UCSD-AML1 (cell line): Measurements from ENCODE around the gene TUBGCP6.
"Not testable (repeated sequence)": the region's sequence is repeated elsewhere in the genome, so short reads cannot be mapped to it uniquely, and the experiment has no call there.

Source experiments
- DNase-seq: peaks from one replicate; lab custom pipeline; 2025; ENCODE audit not compliant: unreplicated experiment; lab: John Stamatoyannopoulos, UW

Gene TUBGCP6

DNA sequence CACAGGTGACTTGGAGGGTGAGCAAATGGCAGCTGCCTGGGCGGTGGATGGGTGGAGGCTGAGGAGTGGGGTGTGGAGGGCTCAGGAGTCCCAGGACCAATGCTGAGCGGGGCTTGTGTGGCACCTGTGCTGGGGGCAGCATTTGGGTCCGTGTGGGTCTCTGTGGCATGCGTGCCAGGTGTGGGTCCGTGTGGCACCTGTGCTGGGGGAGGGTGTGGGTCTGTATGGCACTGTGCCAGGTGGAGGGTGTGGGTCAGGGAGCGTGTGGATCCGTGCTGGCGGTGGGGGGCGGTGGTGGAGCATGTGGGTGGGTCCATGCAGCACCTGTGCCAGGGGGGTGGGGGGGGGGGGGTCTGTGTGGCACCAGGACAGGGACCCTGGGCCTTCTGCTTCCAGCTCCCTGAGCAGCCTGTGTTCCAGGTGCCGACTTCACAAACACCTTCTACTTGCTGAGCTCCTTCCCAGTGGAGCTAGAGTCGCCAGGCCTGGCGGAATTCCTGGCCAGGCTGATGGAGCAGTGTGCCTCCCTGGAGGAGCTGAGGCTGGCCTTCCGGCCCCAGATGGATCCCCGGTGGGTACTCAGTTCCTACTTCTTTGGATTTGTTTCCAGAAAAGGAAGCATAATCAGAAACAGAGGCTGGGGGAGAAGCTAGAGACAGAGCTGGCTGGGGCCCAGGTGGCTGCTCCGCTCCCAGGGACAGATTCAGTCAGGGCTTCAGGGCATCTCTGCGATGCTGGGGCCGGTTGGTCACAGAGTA, 29.3 kb downstream of the TUBGCP6 start:
- no peak for DNase-seq

DNA sequence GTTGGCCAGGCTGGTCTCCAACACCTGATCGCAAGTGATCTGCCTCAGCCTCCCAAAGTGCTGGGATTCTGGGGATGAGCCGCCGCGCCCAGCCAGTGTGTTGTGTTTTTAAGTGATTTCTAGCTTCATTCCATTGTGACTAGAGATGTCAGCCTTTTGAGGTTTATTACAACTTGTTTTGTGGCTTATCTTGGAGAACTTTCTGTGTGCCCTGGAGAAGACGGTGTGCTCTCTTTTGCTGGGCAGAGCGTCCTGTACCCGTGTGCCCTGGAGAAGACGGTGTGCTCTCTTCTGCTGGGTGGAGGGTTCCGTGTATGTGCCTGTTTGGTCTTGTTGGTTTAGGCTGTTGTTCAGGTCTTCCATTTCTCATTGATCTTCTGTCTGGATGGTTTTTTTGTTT, 31.6 kb downstream of the TUBGCP6 start:
- DNase-seq = no peak

DNA sequence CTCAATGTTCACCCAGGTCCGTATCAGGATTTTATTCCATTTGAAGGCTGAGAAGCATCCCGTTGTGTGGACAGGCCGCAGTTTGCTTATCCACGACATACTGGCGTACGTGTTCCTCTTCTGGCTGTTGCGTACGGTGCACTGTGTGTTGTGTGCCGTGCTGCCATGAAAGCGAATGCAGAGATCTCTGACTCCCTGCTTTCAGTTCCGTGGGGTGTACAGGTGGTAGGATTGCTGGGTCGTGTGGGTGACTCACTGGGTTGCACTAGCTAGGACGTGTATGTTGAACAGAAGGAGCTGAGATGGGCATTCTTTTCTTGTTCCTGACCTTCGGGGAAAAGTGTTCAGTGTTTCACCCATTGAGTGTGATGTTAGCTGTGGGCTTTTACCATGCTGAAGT, 33.7 kb downstream of the TUBGCP6 start:
- DNase-seq = no peak

DNA sequence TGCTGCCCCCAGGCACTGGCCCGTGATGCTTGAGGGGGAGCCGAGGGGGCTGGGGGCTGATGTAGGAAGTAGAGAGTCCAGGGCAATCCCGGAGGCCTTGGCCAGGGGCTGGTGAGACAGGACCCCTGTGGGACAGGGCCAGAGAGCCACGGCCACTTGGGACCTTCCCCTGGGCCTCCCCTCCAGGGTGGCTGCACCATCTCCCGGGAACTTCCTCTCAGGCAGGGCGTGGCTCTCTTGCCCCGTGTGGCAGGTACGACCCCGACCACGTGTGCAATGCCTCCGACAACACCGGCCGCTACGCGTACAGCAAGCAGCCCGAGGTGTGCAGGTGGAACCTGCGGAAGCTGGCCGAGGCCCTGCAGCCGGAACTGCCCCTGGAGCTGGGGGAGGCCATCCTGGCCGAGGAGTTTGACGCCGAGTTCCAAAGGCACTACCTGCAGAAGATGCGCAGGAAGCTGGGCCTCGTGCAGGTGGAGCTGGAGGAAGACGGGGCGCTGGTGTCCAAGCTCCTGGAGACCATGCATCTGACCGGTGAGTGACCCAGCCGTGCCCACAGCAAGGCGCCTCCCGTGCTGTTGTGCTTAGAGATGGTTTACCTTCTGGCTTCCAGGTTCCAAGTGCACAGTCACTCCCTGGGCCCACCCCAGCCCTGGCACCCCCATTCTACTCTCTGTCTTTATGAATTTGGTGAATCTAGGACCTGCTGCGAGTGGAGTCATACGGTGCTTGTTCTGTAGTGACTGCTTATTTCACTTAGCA, 34.3 kb downstream of the TUBGCP6 start:
- no peak for DNase-seq

DNA sequence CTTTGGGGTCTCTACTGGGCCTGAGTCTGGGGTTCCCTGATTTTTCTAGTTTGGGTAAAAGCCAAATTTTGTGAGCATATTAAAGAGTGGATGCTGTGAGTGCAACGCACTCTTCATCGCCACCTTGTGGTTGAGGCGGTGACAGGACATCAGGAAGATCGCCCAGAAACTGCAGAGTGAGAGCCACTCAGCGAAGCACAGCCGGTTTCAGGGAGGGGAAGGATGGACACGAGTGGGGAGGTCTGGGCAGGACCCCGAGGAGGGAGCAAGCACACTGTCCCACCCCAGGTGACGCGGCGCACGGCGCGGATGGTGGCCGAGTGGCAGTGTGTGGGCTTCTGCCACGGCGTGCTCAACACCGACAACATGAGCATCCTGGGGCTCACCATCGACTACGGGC, 34.9 kb downstream of the TUBGCP6 start:
- DNase-seq = peak; percentile 51

DNA sequence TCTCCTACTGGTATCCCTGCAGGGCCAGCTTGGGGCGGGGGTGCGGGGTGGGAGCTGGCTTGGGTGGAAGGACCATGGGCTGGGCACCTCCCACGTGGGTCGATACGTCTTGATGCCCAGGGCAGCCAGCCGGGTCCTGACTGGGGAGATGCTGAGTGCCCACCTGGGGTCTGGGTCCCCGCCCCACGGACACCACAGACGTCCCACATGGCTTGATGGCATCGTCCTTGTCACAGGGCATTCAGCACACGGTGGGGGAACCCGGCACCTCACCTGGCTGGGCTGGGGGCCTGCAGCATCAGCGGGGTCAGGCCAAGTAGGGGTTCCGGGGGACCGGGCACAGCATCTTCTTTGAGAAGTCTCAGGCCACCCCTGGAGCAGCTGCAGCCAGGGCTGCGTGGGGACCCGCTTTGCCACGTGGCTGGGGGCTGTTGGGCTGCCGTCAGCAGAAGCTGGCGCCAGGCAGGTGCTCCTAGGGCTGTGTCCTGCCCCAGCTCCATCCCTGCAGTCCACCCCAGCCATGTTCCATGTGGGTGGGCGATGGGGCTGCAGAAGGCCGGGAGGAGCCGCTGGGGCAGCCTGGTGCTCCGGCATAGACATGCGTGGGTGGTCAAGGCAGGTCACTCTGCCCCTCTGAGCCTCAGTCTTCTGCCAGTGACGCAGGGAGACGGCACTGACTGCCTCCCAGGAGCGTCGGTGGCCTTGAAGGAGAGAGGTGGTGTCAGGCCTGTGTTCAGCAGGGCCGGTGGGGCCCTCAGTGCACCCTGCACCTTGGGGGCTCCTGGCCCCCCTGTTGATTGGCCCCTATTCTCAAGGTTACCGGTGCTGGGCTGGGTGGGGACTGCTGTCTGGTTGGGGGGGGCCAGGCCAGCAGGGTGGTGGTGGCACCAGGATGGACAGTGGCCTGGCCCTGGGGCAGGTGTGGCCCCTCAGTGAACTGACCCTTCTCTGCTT, 35.6 kb downstream of the TUBGCP6 start:
- no peak for DNase-seq

DNA sequence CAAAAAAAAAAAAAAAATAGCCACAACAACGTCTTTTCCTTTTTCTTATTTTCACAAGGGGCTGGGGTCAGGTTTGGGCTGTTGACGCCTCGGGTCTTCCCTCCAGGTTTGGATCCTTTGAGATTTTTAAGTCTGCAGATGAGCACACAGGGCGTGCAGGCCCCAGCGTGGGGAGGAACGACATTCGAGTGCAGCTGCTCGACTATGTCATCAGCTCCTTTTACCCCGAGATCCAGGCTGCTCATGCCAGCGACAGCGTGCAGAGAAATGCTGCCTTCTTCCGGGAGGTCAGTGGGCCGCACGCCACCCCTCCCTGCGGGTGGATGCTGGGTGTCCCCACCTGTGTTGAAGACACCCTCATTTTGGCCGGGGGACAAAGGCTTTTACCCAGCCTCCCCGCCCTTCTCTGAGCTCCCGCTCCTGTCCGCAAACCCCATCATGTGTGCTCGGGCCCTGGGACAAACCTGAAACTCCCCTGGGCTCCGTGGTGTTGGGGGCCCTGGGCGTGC, 36.3 kb downstream of the TUBGCP6 start:
- DNase-seq = no peak

DNA sequence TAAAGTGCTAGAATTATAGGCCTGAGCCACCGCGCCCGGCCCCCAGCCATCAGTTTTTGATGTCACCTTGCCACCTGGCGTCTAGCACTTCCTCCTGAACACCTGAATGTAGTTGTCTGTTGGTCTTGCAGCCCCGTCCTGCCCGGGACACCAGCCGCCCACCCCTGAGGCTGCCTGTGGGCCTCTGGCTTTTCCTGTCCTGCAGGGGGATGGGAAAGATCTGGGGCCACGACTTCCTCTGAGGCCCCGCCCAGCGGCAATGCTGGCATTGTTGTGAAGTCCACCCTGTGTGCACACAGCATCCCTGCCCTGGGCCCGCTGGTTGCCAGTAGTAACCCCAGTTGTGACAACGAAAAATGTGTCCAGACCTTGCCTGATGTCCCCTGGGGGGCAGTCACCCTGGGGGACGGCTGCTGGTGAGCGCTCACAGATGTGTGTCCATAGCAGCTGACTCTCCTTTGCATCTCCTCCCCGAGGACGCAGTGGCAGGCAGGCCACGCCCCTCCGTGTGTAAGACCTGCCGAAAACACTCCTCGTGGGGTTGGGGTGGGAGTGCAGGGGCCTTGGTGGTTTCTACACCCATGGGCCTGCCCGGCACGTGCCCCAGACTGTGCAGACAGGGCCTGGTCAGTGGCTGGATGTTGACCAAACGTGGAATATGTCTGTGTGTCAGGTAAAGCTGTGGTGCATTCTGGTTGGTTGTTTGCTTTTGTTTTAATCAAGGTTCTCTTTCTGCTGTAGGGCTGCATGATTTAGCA, 37.3 kb downstream of the TUBGCP6 start:
- no peak for DNase-seq

DNA sequence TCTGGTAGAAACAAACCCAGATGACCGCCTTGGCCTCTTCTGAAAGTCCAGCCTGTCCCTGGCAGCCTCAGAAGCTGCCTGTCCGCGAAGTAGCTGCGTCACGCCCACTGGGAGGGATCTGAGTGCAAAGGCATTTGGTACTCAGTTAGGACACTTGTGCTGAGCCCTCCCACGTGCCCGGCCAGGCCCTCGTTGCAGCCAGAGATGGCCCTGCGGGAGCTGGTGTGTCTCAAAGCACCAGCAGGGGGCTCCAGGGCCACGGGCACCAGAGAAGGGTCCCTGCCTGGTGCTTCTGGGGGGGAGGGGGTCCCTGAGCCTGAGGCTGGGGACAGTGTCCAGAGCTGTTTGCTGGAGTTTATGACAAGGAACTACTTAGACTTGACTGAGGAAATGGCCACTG, 38.2 kb downstream of the TUBGCP6 start:
- peak; percentile 28 for DNase-seq

DNA sequence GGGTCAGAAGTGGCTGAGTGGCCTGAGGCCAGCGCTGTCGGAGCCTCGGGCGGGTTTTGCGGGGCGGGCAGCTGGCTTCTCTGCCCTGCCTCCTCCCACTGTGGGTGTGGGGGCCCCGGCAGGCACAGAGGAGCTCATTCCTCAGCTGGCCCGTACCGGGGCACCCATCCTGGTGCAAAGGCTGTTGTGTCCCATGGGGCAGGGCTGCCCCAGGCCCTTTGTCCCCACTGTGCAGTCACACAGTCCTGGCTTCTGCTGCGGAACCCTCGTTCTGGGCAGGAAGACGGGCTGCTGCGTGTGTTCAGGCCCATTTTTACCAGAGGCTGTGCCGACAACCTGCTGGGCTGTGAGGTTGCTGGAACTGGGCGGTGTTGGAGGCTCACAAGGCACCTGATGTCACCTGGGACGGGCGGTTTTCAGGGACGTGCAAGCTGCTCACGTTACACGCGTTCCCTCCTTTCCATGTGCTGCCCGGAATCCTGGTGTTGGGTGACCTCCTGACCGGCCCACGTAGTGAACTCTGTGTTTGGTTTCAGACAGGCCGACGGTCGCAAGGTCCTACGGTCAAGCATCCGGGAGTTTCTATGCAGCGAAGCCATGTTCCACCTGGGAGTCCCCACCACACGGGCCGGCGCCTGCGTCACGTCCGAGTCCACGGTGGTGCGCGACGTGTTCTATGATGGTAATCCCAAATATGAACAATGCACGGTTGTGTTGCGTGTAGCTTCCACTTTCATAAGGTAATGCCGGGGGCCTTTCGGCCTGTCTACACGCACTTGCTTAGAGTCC, 38.8 kb downstream of the TUBGCP6 start:
- no peak for DNase-seq

DNA sequence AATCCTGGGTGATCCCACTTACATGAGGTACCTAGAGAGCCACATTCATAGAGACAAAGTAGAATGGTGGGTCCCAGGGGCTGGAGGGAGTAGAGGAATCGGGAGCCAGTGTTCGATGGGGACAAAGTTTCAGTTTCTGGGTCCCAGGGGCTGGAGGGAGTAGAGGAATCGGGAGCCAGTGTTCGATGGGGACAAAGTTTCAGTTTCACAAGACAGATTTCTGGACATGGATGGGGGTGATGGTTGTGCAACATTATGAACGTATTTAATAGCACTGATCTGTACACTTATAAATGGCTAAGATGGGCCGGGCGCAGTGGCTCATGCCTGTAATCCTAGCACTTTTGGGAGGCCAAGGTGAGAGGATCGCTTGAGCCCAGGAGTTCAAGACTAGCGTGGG, 39.8 kb downstream of the TUBGCP6 start:
- DNase-seq = not testable (repeated sequence)

DNA sequence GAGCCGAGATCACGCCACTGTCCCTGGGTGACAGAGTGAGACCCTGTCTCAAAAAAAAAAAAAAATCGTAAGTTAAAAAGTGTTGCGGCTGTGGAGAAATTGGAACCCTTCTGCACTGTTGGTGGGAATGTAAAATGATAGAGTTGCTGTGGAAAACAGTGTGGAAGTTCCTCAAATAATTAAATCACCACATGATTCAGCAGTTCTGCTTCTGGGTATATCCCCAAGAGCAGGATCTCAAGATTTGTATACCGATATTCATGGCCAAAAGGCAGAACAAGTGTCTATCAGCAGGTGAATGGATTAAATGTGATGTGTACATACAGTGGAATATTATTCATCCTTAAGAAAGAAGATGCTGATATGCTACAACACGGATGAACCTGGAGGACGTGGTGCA, 40.3 kb downstream of the TUBGCP6 start:
- no peak for DNase-seq

DNA sequence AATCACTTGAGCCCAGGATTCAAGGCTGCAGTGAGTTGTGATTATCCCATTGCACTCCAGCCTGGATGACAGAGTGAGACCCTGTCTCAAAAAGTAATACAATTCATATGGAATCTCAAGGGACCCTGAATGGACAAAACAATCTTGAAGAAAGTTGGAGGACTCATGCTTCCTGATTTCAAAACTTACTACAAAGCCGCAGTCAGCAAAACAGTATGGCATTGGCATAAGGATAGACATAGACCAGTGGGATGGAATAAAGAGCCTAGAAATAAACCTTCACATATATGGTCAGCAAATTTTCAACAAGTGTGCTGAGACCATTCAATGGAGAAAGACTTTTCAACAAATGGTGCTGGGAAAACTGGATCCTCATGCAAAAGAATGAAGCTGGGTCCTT, 41.5 kb downstream of the TUBGCP6 start:
- DNase-seq = no peak

DNA sequence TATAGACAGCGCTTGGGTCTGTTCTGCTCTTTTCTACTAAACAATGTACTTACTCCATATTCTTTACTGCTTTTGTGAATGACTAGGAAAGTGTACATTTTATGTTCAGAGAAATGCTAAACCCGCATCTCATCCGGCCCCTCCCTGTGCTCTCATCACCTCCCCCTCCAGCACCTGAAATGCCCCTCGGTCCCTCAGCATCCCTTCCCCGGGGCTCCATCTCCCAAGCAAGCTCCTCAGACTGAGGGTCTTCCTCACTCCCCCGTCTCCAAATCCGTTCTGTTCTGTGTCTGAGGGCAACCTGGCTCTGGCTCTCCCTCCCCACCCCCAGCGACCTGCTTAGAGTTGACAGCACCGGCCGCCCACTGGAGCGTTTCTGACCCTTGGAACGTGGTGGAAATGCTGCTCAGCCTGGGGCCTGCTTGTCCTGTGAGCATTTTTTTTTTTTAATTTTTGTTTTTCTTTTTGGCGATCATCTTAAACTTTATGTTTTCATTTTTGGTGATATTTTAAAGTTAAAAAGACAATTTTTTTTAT, 42.6 kb downstream of the TUBGCP6 start:
- no peak for DNase-seq

DNA sequence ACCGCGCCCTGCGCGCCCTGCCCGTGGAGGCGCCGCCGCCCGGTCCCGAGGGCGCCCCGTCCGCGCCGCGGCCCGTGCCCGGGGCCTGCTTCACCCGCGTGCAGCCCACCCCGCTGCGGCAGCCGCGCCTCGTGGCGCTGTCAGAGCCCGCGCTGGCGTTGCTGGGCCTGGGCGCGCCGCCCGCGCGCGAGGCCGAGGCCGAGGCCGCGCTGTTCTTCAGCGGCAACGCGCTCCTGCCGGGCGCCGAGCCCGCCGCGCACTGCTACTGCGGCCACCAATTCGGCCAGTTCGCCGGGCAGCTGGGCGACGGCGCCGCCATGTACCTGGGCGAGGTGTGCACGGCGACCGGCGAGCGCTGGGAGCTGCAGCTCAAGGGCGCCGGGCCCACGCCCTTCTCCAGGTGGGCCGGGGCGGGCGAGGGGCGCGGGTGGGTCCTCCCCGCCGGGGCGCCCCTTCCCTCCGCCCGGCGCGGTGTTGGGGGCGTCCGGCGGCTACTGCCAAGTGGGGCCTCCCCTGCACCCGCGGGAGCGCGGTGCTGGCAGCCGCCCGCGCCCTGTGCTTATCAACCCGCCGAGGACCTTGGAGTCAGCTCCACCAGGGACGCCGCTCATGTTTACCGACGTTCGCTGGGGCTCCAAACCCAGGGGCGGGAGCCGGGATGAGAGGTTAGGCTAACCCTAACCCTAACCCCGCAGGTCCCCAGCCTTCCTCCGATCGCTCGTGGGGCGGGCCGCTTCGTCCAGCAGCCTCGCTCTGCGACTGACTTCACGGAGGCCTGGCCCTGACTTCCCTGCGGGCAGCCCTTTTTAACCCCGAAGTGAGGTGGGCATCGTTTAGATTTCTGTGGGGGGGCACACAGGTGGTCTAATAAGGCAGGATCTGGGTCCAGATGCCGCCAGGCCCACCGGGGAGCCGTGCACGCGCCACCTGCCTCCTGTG, 43.4 kb downstream of the TUBGCP6 start:
- DNase-seq = peak; percentile 21

DNA sequence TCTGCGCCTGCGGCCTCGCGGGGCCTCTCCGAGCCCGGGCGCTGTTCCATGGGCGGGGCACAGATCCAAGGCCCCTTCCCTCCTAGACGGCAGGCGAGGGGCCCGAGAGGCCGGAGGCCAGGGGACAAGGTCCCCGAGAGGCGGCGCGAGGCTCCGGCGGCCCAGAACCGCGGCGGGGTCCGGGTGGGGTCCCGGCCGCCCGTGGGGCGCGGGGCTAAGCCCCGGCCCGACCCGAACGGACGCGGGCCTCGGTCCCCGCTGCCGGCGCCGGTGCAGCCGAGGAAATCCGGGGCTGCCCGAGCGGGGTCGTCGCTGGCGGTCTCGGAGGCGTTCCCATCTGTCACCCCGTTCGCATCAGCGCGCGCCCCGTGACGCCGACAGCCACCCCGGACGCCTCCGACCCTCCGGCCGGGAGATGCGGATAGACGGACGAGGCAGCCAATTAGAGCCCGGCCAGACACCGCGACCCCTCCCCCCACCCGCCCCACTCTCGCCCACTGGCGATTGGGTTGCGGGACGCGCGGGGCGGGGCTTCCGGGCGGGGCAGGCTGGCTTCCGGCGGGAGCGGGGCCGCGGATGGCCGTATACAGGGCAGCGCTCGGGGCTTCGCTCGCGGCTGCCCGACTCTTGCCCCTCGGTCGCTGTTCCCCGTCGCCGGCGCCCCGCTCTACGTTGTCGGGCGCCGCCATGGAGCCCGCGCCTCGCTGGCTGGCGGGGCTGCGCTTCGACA, 44.2 kb downstream of the TUBGCP6 start, which contains the start of gene SELENOO:
Gene SELENOO, plus strand, starts transcription at position 551 of the 730 bp plus-strand sequence. Its CDS starts 26 bp downstream, at position 577.
- DNase-seq = peak; percentile 94

DNA sequence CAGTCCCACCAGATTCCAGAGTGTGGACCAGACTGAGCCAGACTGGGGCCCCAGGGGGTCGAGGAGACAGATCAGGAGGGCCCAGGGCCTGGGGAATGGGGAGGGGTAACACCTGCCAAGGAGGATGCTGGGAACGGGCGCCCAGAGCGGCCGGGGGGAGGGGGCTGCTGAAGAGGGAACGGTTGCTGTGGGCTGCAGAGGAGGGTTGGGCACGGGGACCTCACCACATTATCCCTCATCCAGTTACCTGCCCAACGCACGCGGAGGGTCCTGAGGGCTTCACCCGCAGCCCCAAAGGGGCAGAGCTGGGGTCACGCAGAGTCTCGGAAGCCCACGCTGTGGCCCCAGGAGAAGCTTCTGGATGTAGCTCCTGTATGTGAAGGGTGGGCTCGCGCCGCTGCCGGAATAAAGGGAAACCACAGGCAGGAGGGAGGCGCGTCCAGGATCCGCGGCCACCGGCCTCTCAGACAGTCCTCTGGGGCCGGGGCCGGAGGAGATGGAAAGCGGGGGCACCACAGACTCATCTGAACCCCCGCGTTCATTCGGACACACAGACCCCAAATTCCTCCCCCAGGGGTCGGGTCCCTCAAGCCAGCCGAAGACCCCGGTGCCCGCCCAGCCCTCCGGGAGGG, 44.9 kb downstream of the TUBGCP6 start:
- peak; percentile 36 for DNase-seq
